HepG2 (cell line): Measurements from ENCODE around the gene PNPLA2. TPM values are rescaled to one million over a fixed set of nuclear protein-coding genes. Genes with fewer than 3 reads are reported as not detected.
A peak's percentile ranks its signal among the peaks of the same experiment; 100 is the strongest.

Experiments used
- DNMT1 ChIP-seq: sonication (generic); formaldehyde crosslinking; IDR thresholded peaks from 2 replicates; pipeline ENCODE4 v1.5.1; 2020; ENCODE audit warnings: mild to moderate bottlenecking, missing genetic modification reagents
- EP300 ChIP-seq, 3 experiments: sonication (generic) in 1 of 3; formaldehyde crosslinking in 1 of 3; IDR thresholded peaks; 2 replicates each; pipeline versions ENCODE4 v1.5.1 to v1.6.1; 2011 to 2020; ENCODE audit warnings: low read depth in 2 of 3, low read length in 2 of 3, borderline replicate concordance in 1 of 3, improper control_type of control experiment in 1 of 3, mild to moderate bottlenecking in 1 of 3, missing genetic modification reagents in 1 of 3, moderate library complexity in 1 of 3
- GRHL1 ChIP-seq: sonication (generic); formaldehyde crosslinking; conservative IDR thresholded peaks from 2 replicates; pipeline ENCODE4 v1.8.0; 2022; ENCODE audit warnings: missing genetic modification reagents
- KLF6 ChIP-seq: IDR thresholded peaks from 2 replicates; pipeline ENCODE4 v1.8.0; 2016; ENCODE audit warnings: missing biosample characterization, missing genetic modification reagents
- KLF9 ChIP-seq: IDR thresholded peaks from 2 replicates; pipeline ENCODE4 v1.6.1; 2016; ENCODE audit warnings: low read depth
- LRRFIP1 ChIP-seq: sonication (generic); formaldehyde crosslinking; conservative IDR thresholded peaks from 2 replicates; pipeline ENCODE4 v1.4.0; 2020; ENCODE audit warnings: missing genetic modification reagents
- POGK ChIP-seq: sonication (generic); formaldehyde crosslinking; conservative IDR thresholded peaks from 2 replicates; pipeline ENCODE4 v1.8.0; 2022; ENCODE audit warnings: mild to moderate bottlenecking, moderate library complexity, missing genetic modification reagents
- RNF2 ChIP-seq: fragments of 450-650 bp; conservative IDR thresholded peaks from 2 replicates; pipeline ENCODE4 v1.6.1; 2016; ENCODE audit warnings: low read depth
- SMAD1 ChIP-seq: sonication (generic); formaldehyde crosslinking; IDR thresholded peaks from 2 replicates; pipeline ENCODE4 v1.4.0; 2020; ENCODE audit warnings: missing genetic modification reagents, low read depth, mild to moderate bottlenecking, borderline replicate concordance
- SP2 ChIP-seq: sonication (generic); formaldehyde crosslinking; IDR thresholded peaks from 2 replicates; pipeline ENCODE4 v1.5.1; 2020; ENCODE audit warnings: mild to moderate bottlenecking, missing genetic modification reagents
- TAF15 ChIP-seq: fragments of 200-400 bp; formaldehyde crosslinking; IDR thresholded peaks from one replicate; pipeline ENCODE4 v1.6.1; 2018; ENCODE audit warnings: mild to moderate bottlenecking, low read depth, low read length; ENCODE audit not compliant: poor library complexity, severe bottlenecking
- ZEB1 ChIP-seq: IDR thresholded peaks from 2 replicates; pipeline ENCODE4 v1.6.1; 2012; ENCODE audit warnings: mild to moderate bottlenecking, low read depth, inconsistent platforms; ENCODE audit not compliant: insufficient replicate concordance
- ZNF331 ChIP-seq: sonication (generic); formaldehyde crosslinking; IDR thresholded peaks from 2 replicates; pipeline ENCODE4 v1.4.0; 2020; ENCODE audit warnings: missing genetic modification reagents
- ZNF543 ChIP-seq: sonication (generic); formaldehyde crosslinking; IDR thresholded peaks from 2 replicates; pipeline ENCODE4 v1.4.0; 2020; ENCODE audit warnings: mild to moderate bottlenecking, missing genetic modification reagents
- ZNF609 ChIP-seq: sonication (generic); formaldehyde crosslinking; IDR thresholded peaks from 2 replicates; pipeline ENCODE4 v1.4.0; 2020; ENCODE audit warnings: mild to moderate bottlenecking, missing genetic modification reagents, borderline replicate concordance
- ZNF709 ChIP-seq: sonication (generic); formaldehyde crosslinking; IDR thresholded peaks from 2 replicates; pipeline ENCODE4 v1.5.0; 2020; ENCODE audit warnings: mild to moderate bottlenecking, missing genetic modification reagents
- ZSCAN29 ChIP-seq: sonication (generic); formaldehyde crosslinking; conservative IDR thresholded peaks from 2 replicates; pipeline ENCODE4 v1.4.0; 2020; ENCODE audit warnings: mild to moderate bottlenecking, missing genetic modification reagents
- polyA plus RNA-seq, 8 experiments: library from polyadenylated mRNA; depleted of rRNA in 3 of 8; stranded (reverse) in 7 of 8; unstranded in 1 of 8; fragments of >200 nt; fragmentation: Illumina TruSeq in 4 of 8; extraction: Trizol in 4 of 8; gene quantifications; 2 replicates each; pipeline versions ENCODE4 v1.2.1 to v1.2.3, GENCODE V29; 2011 to 2016; ENCODE audit warnings: low read depth in 4 of 8, missing spikeins in 1 of 8, mixed read lengths in 1 of 8; ENCODE audit not compliant: insufficient read depth in 1 of 8
- total RNA-seq, 5 experiments: library from RNA; depleted of rRNA; stranded (reverse); fragments of >200 nt; fragmentation: Illumina TruSeq; extraction: Trizol; gene quantifications; 2 replicates each; pipeline ENCODE4 v1.2.3, GENCODE V29; 2016; ENCODE audit warnings: low read depth in 1 of 5

The PNPLA2 gene
- total and polyA plus RNA-seq, 2 of the 13 experiments (the other 11 are each of a cell fraction or from before 2014, with no cell fraction given) = 10.5 to 43.2 TPM

GRCh38 chr11:842370-843002 lies 23.8 kb downstream of the PNPLA2 start, which contains the start of the genes POLR2L and TSPAN4 (continued):
- TF ChIP-seq SMAD1 (CRISPR knock-in tag) = no peak; the same call in 1 of the 2 replicates
- TF ChIP-seq LRRFIP1 (CRISPR knock-in tag) = no peak
- TF ChIP-seq KLF9 (CRISPR knock-in tag) = no peak
- peak; percentile 65; the same call in 1 of the 2 replicates for TF ChIP-seq KLF6 (CRISPR knock-in tag)
- TF ChIP-seq DNMT1 (CRISPR knock-in tag) = 0 out of 2 replicates have a peak, but pooled peaks have one; percentile 40
- 0 out of 2 replicates have a peak, but pooled peaks have one; percentile 34 for TF ChIP-seq SP2 (CRISPR knock-in tag)
- peak; percentile 67; the same call in 1 of the 2 replicates for TF ChIP-seq RNF2
- no peak for TF ChIP-seq TAF15
- no peak for TF ChIP-seq GRHL1 (CRISPR knock-in tag)
- no peak for TF ChIP-seq EP300 (IDR thresholded peaks at IDR 0.05; ENCODE audit: low read depth in 2 of 2, low read length in 2 of 2)
- no peak for TF ChIP-seq EP300 (CRISPR knock-in tag; IDR thresholded peaks at IDR 0.05; ENCODE audit: borderline replicate concordance)
- no peak for TF ChIP-seq ZEB1
- no peak; the same call in 1 of the 2 replicates for TF ChIP-seq ZNF543
- 0 out of 2 replicates have a peak, but pooled peaks have one; percentile 13 for TF ChIP-seq ZNF609 (CRISPR knock-in tag)
- no peak; the same call in 1 of the 2 replicates for TF ChIP-seq ZNF331
- TF ChIP-seq ZNF709 = no peak
- TF ChIP-seq ZSCAN29 (CRISPR knock-in tag) = no peak
- peak; percentile 77 for TF ChIP-seq POGK (CRISPR knock-in tag)
